Globus pallidus (tissue), 1 donor: ENCODE data around the gene CD226.
"Not testable (repeated sequence)": the region's sequence is repeated elsewhere in the genome, so short reads cannot be mapped to it uniquely, and the experiment has no call there.

ENCODE experiments used
- DNase-seq: peaks from one replicate; pipeline ENCODE4 v3.0.0-alpha.2; 2015; ENCODE audit warnings: low spot score

CD226 gene

DNA sequence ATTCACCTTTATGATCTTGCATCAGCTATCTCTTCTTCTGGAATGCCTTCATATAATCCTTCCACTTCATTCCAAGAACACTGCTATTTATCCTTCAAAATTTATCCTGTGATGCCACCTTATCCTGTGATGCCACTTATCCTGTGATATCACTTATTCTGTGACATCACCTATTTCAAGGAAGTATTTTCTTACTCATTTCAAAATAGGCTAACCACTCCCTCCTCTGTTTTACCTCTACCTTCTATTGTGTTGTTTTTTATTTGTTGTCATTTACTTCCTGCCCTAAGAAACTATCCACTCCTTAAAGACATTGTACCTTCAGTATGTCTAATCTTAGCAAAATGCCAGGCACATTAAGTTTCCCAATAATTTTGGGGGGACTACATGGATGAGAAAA is 38.8 kb downstream of the CD226 start:
- no peak for DNase-seq

GRCh38 chr18:69906765-69907164 is 40.9 kb downstream of the CD226 start:
- DNase-seq = no peak

DNA sequence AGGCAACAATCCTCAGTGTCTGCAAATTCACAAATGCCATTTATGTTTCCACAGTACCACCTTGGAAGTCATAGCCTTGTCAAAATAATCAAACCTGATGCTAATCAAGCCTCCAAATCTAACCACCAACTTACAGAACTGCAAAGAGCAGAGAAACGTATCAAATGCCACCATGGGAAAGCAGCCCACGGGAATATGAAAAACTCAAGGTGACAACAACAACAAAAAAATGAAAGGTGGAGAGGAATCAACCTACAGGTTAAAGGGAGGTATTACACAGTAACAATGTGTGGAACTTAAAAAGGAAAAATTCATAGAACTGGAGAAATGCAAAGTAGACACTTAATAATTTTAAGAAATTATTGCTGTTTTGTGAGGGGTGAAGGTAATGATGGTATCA is 46.7 kb downstream of the CD226 start:
- no peak for DNase-seq

DNA sequence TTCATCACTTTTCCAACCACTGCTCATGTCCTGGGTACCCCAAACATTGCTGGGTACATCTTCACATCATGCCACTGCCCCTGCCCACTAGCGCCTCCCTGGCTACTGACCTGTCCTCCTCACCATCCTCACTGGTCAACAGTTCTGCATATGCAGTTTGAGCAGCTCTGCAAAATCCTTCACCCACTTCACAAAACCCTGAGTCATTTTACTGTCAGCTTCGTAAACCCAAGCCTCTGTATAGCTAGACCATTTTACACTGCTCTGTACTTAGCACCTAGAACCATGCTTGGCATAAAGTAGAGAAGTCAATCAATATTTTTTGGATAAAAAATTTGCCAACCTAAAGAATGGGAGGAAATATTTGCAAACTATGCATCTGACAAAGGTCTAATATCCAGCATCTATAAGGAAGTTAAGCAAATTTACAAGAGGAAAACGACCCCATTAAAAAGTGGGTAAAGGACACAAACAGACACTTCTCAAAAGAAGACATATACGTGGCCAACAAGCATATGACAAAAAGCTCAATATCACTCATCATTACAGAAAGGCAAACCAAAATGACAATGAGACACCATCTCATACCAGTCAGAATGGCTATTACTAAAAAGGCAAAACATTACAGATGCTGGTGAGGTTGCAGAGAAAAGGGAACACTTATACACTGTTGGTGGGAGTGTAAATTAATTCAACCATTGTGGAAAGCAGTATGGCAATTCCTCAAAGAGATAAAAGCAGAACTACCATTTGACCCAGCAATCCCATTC is 48.3 kb downstream of the CD226 start:
- not testable (repeated sequence) for DNase-seq

- DNase-seq = no peak
Measured at GRCh38 chr18:69898241-69898861, 49.3 kb downstream of the CD226 start.

- no peak for DNase-seq
Measured at GRCh38 chr18:69897397-69898108, 50.1 kb downstream of the CD226 start.

DNA sequence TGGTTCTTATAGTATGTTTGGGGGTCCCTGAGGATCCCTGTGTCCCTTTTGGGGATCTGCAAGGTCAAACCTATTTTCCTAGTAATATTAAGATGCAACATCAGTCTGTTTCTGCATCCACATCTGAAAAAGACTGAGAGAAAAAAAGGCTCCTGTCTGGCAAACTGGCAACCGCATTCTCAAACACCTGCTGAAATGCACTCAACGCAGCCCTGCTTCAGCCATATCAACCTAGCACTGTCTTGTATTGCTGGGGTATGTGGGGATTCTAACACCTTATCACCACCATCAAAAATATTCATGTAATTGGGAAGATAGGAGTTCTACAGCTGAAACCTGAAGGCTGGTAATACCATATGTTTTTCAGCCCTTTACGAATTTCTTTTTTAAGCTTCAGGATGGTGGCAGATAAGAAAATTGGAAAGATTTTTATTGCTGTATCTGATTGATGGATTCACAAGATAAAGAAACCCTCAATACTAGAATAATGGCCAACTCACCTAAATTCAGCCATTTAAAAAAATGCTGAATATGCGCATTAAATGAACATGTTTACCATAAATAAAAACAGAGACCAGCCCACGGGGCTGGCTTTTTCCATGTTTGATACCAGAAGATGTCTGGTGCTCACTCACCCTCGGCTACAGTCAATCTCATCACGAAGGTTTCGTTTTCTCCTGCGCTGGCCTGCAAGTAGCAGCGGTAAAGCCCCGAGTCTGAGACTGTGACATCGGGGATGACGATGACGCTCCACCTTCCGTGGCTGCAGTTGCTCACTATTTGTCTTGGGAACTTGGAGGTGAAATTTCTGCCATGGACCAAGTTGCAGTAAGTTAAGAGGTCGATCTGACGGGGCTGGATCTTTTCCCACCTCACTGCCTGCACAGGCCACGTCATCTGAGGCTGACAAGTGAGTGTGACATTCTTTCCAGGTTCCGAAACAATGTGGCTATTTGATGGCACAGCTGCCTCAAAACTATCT is 52.3 kb downstream of the CD226 start:
- no peak for DNase-seq

GRCh38 chr18:69894467-69894866 is 53.2 kb downstream of the CD226 start:
- no peak for DNase-seq

GRCh38 chr18:69890558-69890957 is 57.1 kb downstream of the CD226 start:
- no peak for DNase-seq

DNA sequence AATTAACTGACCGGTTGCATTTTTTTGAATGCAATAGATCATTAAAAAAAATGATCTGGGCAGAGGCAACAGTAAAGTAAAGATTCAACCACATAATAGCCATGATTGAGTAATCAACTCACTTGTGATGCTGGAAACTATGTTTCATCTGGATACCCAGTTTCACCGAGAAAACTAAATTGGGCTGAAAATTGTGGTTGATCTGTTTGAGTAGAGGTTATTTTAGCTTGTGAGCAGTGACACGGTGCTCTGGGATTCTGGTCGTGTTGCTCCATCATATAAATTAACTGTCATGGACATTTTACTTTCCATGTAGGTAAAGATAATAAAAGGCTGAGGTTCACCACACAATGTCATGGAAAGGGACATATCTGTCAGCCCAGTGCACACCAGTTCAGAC is 58.7 kb downstream of the CD226 start:
- no peak for DNase-seq

DNA sequence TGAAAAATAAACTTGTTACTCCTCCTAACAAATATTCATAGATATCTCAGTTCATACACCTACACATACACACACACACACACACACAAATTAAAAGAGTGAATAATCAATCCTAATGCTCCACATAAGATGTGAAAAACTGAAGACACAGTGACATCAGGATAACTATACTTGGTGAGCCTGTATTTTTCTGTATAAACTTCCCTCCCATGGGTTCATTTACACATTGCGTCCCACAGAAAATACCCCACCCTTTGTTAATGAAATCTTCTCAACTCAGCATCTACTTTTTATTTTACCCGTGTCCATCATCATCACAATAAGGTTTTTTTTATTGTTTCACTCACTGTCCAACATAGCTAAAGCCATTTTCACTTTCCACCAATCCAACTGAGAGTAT is 60.4 kb downstream of the CD226 start:
- DNase-seq = no peak

DNA sequence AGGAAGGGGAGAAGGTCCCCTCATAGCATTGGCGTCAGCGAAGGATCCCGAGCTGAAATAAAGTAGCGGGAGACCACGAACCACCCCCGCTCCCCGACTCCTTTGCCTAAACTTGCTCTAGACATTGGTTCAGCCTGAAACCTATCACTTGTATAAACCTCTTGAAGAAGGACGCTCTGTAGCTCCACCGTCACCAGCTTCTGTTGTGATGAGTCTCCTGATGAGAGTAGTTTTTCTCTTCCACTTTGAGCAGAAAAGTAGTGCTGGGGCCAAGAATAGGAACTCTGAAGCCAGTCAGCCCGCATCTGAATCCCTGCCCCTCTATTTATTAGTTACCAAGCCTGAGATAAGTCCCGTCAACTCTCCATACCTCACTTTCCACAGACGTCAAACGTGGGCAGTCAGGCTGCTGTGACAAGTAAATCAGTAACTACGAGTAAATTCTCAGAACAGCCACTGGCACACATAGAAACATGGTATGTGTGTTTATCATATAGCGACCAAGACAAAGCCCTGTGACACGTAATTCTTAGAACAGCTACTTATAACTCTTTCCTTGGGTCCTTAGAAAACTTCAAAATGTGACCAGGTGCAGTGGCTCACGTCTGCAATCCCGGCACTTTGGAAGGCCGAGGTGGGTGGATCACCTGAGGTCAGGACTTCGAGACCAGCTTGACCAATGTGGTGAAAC is 61.7 kb downstream of the CD226 start:
- no peak for DNase-seq

DNA sequence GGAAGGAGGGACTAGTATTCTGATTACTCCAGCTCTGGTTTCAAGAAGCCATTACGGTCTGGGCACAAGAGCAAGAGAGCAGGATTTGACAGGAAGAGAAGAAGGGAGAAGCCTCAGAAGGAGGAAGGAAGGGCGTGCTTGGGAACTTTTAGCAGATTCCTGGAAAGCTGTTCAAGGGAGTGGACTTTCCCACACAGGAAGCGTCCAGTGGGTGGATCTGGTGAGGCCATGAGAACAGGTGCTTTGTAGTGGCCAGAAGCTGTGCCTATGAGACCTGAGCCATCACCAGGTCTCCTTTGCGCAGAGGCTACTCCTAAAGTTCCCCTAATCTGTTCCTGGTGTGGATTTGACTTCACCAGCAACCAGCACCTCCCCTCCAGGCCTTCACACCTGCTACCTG is 62.3 kb downstream of the CD226 start:
- DNase-seq = no peak

DNA sequence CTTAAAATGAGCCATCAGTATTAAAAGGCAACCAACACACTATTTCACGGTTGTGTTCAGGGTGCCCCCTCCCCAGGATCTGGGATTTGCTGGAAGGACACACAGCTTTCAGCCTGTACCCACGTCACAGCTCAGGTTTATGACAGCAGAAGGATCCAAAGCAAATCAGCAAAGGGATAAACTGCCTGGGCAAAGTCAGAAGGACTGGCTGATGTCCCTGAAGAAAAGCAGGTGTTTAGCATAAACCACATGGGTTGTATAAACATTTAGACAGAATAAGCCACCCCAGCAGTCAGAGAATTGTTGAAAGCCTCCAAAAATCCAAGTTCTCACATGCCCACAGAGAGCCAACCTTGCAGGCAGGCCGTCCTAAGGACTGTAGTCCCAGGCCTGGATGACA is 63.9 kb downstream of the CD226 start:
- no peak for DNase-seq

- DNase-seq = no peak
Measured at GRCh38 chr18:69882965-69883668, 64.6 kb downstream of the CD226 start.

DNA sequence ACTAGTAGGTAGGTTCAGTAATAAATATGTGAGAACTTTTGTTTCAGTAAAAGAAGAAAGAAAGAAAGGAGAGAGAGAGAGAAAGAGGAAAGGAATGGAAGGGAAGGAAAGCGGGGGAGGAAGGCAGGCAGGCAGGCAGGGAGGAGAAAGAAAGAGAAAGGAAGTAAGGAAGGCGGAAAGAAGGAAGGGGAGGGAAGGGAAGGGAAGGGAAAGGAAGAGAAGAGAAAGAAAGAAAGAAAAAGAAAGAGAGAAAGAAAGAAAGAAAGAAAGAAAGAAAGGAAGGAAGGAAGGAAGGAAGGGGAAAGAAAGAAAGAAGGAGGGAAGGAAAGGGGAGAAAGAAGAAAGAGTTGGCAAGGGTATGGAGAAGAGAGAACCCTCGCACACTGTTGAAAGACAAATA is 67.6 kb downstream of the CD226 start:
- no peak for DNase-seq

GRCh38 chr18:69879051-69879450 is 68.6 kb downstream of the CD226 start:
- DNase-seq = not testable (repeated sequence)

GRCh38 chr18:69878213-69878933 is 69.3 kb downstream of the CD226 start:
- no peak for DNase-seq

DNA sequence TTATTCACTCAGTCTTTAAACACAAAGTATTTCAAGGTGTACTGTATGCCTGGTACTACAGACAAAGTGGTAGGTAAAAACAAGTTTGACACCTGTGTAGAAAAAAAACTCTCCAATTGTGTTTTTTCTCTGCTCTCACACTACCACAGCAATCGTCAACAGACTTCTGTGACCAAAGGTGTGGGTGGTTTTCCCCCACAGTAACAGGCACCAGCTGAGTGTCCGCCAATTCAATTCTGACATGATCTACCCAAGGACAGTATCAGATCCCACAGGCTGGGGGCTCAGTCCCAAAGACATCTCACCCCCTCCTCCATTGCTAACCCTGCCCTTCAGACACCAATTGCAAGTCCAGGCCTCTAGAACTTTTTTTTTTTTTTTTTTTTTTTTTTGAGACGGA is 71.2 kb downstream of the CD226 start:
- DNase-seq = no peak

- no peak for DNase-seq
Measured at GRCh38 chr18:69874058-69874457, 73.6 kb downstream of the CD226 start.
